Hepatocyte (in vitro differentiated cells): ENCODE measurements around the gene TDRD10.

Experiments used
- EZH2 ChIP-seq: fragments of 200-600 bp; sonication (generic); IDR thresholded peaks from 2 replicates; pipeline ENCODE4 v1.6.1; 2016; ENCODE audit warnings: antibody characterized with exemption, mild to moderate bottlenecking, borderline replicate concordance
- EZH2phosphoT487 ChIP-seq: fragments of 200-600 bp; sonication (generic); IDR thresholded peaks from one replicate; pipeline ENCODE4 v1.6.1; 2018; ENCODE audit warnings: antibody characterized with exemption, mild to moderate bottlenecking, low read depth, moderate library complexity; ENCODE audit not compliant: unreplicated experiment, severe bottlenecking
- TF ChIP-seq, protein P1 (sequence below): fragments of 200-600 bp; sonication (generic); IDR thresholded peaks from 2 replicates; pipeline ENCODE4 v1.5.1; 2016; ENCODE audit warnings: antibody characterized with exemption, mild to moderate bottlenecking; ENCODE audit not compliant: poor library complexity

DNA sequence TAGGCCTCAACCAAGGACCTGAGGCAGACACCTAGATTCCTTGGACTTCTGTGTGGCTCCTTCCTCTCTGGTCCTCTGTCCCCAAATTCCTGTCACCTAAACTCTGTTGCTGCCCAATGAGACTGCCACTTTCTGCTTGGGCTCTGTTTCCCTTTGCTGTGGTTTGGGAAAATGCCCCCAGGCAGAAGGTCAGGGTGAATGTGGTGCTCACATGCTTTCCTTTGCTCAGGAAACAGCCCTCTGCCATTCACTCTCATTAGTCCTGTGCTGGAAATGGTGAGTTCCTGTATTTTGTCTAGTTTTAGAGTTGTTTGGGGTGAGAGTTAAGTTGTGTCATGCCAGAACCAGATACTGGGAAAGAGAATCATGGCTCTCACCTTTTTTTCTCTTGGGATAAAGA is 22.9 kb downstream of the TDRD10 start:
- TF ChIP-seq, protein P1, sequence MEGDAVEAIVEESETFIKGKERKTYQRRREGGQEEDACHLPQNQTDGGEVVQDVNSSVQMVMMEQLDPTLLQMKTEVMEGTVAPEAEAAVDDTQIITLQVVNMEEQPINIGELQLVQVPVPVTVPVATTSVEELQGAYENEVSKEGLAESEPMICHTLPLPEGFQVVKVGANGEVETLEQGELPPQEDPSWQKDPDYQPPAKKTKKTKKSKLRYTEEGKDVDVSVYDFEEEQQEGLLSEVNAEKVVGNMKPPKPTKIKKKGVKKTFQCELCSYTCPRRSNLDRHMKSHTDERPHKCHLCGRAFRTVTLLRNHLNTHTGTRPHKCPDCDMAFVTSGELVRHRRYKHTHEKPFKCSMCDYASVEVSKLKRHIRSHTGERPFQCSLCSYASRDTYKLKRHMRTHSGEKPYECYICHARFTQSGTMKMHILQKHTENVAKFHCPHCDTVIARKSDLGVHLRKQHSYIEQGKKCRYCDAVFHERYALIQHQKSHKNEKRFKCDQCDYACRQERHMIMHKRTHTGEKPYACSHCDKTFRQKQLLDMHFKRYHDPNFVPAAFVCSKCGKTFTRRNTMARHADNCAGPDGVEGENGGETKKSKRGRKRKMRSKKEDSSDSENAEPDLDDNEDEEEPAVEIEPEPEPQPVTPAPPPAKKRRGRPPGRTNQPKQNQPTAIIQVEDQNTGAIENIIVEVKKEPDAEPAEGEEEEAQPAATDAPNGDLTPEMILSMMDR: no peak
- TF ChIP-seq EZH2 (no peak), EZH2phosphoT487 (no peak)
